Endothelial cell (in vitro differentiated cells): ENCODE data around the gene ZNF84. TPM values are rescaled to one million over a fixed set of nuclear protein-coding genes. Genes with fewer than 3 reads are reported as not detected.

Source experiments
- DNase-seq: peaks from one replicate; pipeline ENCODE4 v3.0.0; 2021; ENCODE audit warnings: low spot score
- H3K27ac Mint-ChIP-seq: one replicate; pipeline ENCODE4 v1.8.0; 2021; ENCODE audit warnings: mixed read lengths, inconsistent platforms; ENCODE audit not compliant: unreplicated experiment
- H3K27me3 Mint-ChIP-seq: one replicate; pipeline ENCODE4 v1.8.0; 2021; ENCODE audit warnings: mild to moderate bottlenecking, moderate library complexity, mixed read lengths, inconsistent platforms; ENCODE audit not compliant: unreplicated experiment
- H3K36me3 Mint-ChIP-seq: one replicate; pipeline ENCODE4 v1.8.0; 2021; ENCODE audit warnings: mild to moderate bottlenecking, low read depth, mixed read lengths, inconsistent platforms; ENCODE audit not compliant: unreplicated experiment
- H3K4me1 Mint-ChIP-seq: one replicate; pipeline ENCODE4 v1.8.0; 2021; ENCODE audit warnings: mild to moderate bottlenecking, mixed read lengths, inconsistent platforms; ENCODE audit not compliant: unreplicated experiment
- H3K4me3 Mint-ChIP-seq: one replicate; pipeline ENCODE4 v1.8.0; 2021; ENCODE audit warnings: mild to moderate bottlenecking, mixed read lengths, inconsistent platforms; ENCODE audit not compliant: unreplicated experiment
- H3K9me3 Mint-ChIP-seq: one replicate; pipeline ENCODE4 v1.8.0; 2021; ENCODE audit warnings: mixed read lengths, inconsistent platforms; ENCODE audit not compliant: unreplicated experiment
- CTCF ChIP-seq: fragments of 200-600 bp; sonication (generic); IDR thresholded peaks from one replicate; pipeline ENCODE4 v1.5.0; 2021; ENCODE audit warnings: antibody characterized with exemption; ENCODE audit not compliant: unreplicated experiment
- total RNA-seq: library from RNA; stranded (reverse); fragmentation: NEBNext Ultra II Directional; extraction: Animal tissue kit (Norgen Biotek cat#: 25700); gene quantifications from one replicate; pipeline ENCODE4 v1.2.1, GENCODE V29; 2021; ENCODE audit not compliant: unreplicated experiment

Gene ZNF84
- total RNA-seq, 1 donor from 2014 or later: 34.8 TPM

DNA sequence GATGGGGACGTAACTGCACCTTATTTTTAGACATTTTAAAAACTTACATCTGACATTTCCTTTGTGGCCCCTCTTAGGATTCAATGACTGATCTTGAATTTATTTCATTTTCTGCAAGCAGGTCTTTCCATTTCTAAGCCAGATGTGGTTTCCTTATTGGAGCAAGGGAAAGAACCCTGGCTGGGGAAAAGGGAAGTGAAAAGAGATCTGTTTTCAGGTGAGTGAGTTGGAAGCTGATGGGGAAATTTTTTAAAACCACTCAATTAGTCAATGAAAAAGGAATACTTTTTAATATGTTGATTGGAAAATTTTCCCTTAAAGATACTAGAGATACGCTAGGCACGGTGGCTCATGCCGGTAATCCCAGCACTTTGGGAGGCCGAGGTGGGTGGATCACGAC is 46.0 kb downstream of the ZNF84 start:
- Mint-ChIP-seq H3K27me3 (peaks cover 11% of the 10 kb centered on the region), H3K9me3 (peaks cover 46% of the 10 kb centered on the region), H3K4me1 (no peaks in the 10 kb centered on the region), H3K27ac (no peak overlapping the region), H3K36me3 (peaks cover 73% of the 10 kb centered on the region), H3K4me3 (no peak overlapping the region)
- TF ChIP-seq CTCF: no peak
- DNase-seq: no peak

DNA sequence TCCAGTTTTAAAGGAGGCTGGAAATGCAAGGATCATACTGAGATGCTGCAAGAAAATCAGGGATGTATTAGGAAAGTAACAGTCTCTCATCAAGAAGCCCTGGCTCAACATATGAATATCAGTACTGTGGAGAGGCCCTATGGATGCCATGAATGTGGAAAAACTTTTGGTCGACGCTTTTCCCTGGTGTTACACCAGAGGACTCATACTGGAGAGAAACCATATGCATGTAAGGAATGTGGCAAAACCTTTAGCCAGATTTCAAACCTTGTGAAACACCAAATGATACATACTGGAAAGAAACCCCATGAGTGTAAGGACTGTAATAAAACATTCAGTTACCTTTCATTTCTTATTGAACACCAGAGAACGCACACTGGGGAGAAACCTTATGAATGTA is 68.3 kb downstream of the ZNF84 start:
- peaks cover 93% of the 10 kb centered on the region for H3K36me3 Mint-ChIP-seq
- DNase-seq: no peak
- H3K4me3 Mint-ChIP-seq: peak overlapping the region; percentile 74
- peaks cover 65% of the 10 kb centered on the region for H3K9me3 Mint-ChIP-seq
- TF ChIP-seq CTCF: no peak
- H3K27me3 Mint-ChIP-seq: peaks cover 2% of the 10 kb centered on the region
- no peak overlapping the region for H3K27ac Mint-ChIP-seq
- H3K4me1 Mint-ChIP-seq: no peaks in the 10 kb centered on the region

DNA sequence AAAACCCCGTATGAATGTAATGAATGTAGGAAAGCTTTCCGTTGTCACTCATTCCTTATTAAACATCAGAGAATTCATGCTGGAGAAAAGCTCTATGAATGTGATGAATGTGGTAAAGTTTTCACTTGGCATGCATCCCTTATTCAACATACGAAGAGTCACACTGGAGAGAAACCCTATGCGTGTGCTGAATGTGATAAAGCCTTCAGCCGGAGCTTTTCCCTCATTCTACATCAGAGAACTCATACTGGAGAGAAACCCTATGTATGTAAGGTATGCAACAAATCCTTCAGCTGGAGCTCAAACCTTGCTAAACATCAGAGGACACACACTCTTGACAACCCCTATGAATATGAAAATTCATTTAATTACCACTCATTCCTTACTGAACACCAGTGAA is 68.9 kb downstream of the ZNF84 start:
- TF ChIP-seq CTCF: no peak
- H3K36me3 Mint-ChIP-seq: peaks cover 87% of the 10 kb centered on the region
- H3K4me1 Mint-ChIP-seq: no peaks in the 10 kb centered on the region
- DNase-seq: no peak
- peak overlapping the region; percentile 74 for H3K4me3 Mint-ChIP-seq
- peaks cover 60% of the 10 kb centered on the region for H3K9me3 Mint-ChIP-seq
- no peak overlapping the region for H3K27ac Mint-ChIP-seq
- H3K27me3 Mint-ChIP-seq: peaks cover 2% of the 10 kb centered on the region

- Mint-ChIP-seq H3K4me3 (peak overlapping the region; percentile 74), H3K9me3 (peaks cover 58% of the 10 kb centered on the region), H3K36me3 (peaks cover 82% of the 10 kb centered on the region), H3K27ac (no peak overlapping the region), H3K4me1 (no peaks in the 10 kb centered on the region), H3K27me3 (peaks cover 2% of the 10 kb centered on the region)
- no peak for DNase-seq
- TF ChIP-seq CTCF: no peak
These were observed 69.8 kb downstream of the ZNF84 start for GRCh38 chr12:133107121-133107520.

- peaks cover 2% of the 10 kb centered on the region for H3K27me3 Mint-ChIP-seq
- H3K27ac Mint-ChIP-seq: no peak overlapping the region
- DNase-seq: no peak
- H3K4me1 Mint-ChIP-seq: no peaks in the 10 kb centered on the region
- TF ChIP-seq CTCF: no peak
- peak overlapping the region; percentile 53 for H3K4me3 Mint-ChIP-seq
- H3K36me3 Mint-ChIP-seq: peaks cover 79% of the 10 kb centered on the region
- peaks cover 59% of the 10 kb centered on the region for H3K9me3 Mint-ChIP-seq
These were observed 70.8 kb downstream of the ZNF84 start for GRCh38 chr12:133108150-133108549.

Other genes starting within 250 kb of the ZNF84 start
- gene GOLGA3, start 208.6 kb upstream of the ZNF84 start, total RNA-seq: 44.3 TPM
- 74.1 TPM for gene CHFR, start 149.9 kb upstream of the ZNF84 start, total RNA-seq
- 8.3 TPM for gene ZNF605, start 81.2 kb upstream of the ZNF84 start, total RNA-seq
- gene ZNF26, start 51.1 kb upstream of the ZNF84 start, total RNA-seq: 13.5 TPM
- 19.3 TPM for gene ZNF140, start 43.4 kb downstream of the ZNF84 start, total RNA-seq
- 2.0 TPM for gene ZNF891, start 92.8 kb downstream of the ZNF84 start, total RNA-seq
- 12.2 TPM for gene ZNF10, start 93.1 kb downstream of the ZNF84 start, total RNA-seq
- 35.8 TPM for gene ZNF268, start 144.0 kb downstream of the ZNF84 start, total RNA-seq
- gene ANHX, start 198.4 kb downstream of the ZNF84 start, total RNA-seq: not detected